ENCODE results near the gene SGCG.

The SGCG gene

GRCh38 chr13:23348262-23349127 lies 167.7 kb downstream of the SGCG start:
- Histone ChIP-seq H3K9ac (ENCODE audit: low read depth, low read length, poor library complexity, severe bottlenecking) (no peak overlapping the region), H3K79me2 (ENCODE audit: insufficient read depth, low read length) (no peaks in the 10 kb centered on the region; the same call in 1 of the 2 replicates), H3K36me3 (ENCODE audit: insufficient read depth, low read length) (peaks cover 40% of the 10 kb centered on the region; the same call in 1 of the 2 replicates)

GRCh38 chr13:23349161-23349897 lies 168.6 kb downstream of the SGCG start:
- Histone ChIP-seq H3K9ac (ENCODE audit: low read depth, low read length, poor library complexity, severe bottlenecking) (no peak overlapping the region), H4K20me1 (ENCODE audit: insufficient read depth, low read length, poor library complexity, severe bottlenecking) (peaks cover 6% of the 10 kb centered on the region), H3K4me3 (ENCODE audit: low read length, poor library complexity, severe bottlenecking) (no peak overlapping the region), H3F3A (ENCODE audit: low read depth) (no peaks in the 10 kb centered on the region), H3K9me2 (replicated peaks; ENCODE audit: low read depth, low read length) (no peaks in the 10 kb centered on the region), H3K4me1 (ENCODE audit: insufficient read depth, low read length, poor library complexity, severe bottlenecking) (peaks cover 4% of the 10 kb centered on the region), H3K79me2 (ENCODE audit: insufficient read depth, low read length) (no peaks in the 10 kb centered on the region; the same call in 1 of the 2 replicates), H3K27me3 (ENCODE audit: insufficient read depth, low read length, poor library complexity, severe bottlenecking) (no peaks in the 10 kb centered on the region), H3K4me2 (ENCODE audit: low read depth, low read length, poor library complexity, severe bottlenecking) (no peak overlapping the region), H3K9me3 (ENCODE audit: insufficient read depth, low read depth, low read length) (no peaks in the 10 kb centered on the region), H2AFZ (ENCODE audit: low read length) (no peak overlapping the region), H3K36me3 (ENCODE audit: insufficient read depth, low read length) (peaks cover 42% of the 10 kb centered on the region; the same call in 1 of the 2 replicates)
- no peak for TF ChIP-seq EZH2phosphoT487 (IDR thresholded peaks at IDR 0.05; ENCODE audit: borderline replicate concordance)
- no peak for TF ChIP-seq CTCF (conservative IDR thresholded peaks at IDR 0.05; ENCODE audit: low read length)

More at GRCh38 chr13:23348262-23349127, 167.7 kb downstream of the SGCG start:
- H3K27me3 ChIP-seq (ENCODE audit: insufficient read depth, low read length, poor library complexity, severe bottlenecking): no peaks in the 10 kb centered on the region
- no peak overlapping the region for H3K4me2 ChIP-seq (ENCODE audit: low read depth, low read length, poor library complexity, severe bottlenecking)
- no peaks in the 10 kb centered on the region for H3K9me2 ChIP-seq (replicated peaks; ENCODE audit: low read depth, low read length)
- no peak overlapping the region for H3K4me3 ChIP-seq (ENCODE audit: low read length, poor library complexity, severe bottlenecking)
- H4K20me1 ChIP-seq (ENCODE audit: insufficient read depth, low read length, poor library complexity, severe bottlenecking): peaks cover 6% of the 10 kb centered on the region
- no peaks in the 10 kb centered on the region for H3K9me3 ChIP-seq (ENCODE audit: insufficient read depth, low read depth, low read length)
- H2AFZ ChIP-seq (ENCODE audit: low read length): no peak overlapping the region
- TF ChIP-seq CTCF (conservative IDR thresholded peaks at IDR 0.05; ENCODE audit: low read length): no peak
- no peak for TF ChIP-seq EZH2phosphoT487 (IDR thresholded peaks at IDR 0.05; ENCODE audit: borderline replicate concordance)
- H3K4me1 ChIP-seq (ENCODE audit: insufficient read depth, low read length, poor library complexity, severe bottlenecking): peaks cover 4% of the 10 kb centered on the region
- H3F3A ChIP-seq (ENCODE audit: low read depth): no peaks in the 10 kb centered on the region

- H3K36me3 ChIP-seq (ENCODE audit: insufficient read depth, low read length): peaks cover 49% of the 10 kb centered on the region; the same call in 1 of the 2 replicates
- H3K4me3 ChIP-seq (ENCODE audit: low read length, poor library complexity, severe bottlenecking): no peak overlapping the region
- peaks cover under 1% of the 10 kb centered on the region for H4K20me1 ChIP-seq (ENCODE audit: insufficient read depth, low read length, poor library complexity, severe bottlenecking)
- no peaks in the 10 kb centered on the region; the same call in 1 of the 2 replicates for H3K79me2 ChIP-seq (ENCODE audit: insufficient read depth, low read length)
- H2AFZ ChIP-seq (ENCODE audit: low read length): no peak overlapping the region
- TF ChIP-seq CTCF (conservative IDR thresholded peaks at IDR 0.05; ENCODE audit: low read length) (no peak), EZH2phosphoT487 (IDR thresholded peaks at IDR 0.05; ENCODE audit: borderline replicate concordance) (no peak)
- no peaks in the 10 kb centered on the region for H3K9me3 ChIP-seq (ENCODE audit: insufficient read depth, low read depth, low read length)
- H3K9ac ChIP-seq (ENCODE audit: low read depth, low read length, poor library complexity, severe bottlenecking): no peak overlapping the region
- no peak overlapping the region for H3K4me2 ChIP-seq (ENCODE audit: low read depth, low read length, poor library complexity, severe bottlenecking)
- no peaks in the 10 kb centered on the region for H3F3A ChIP-seq (ENCODE audit: low read depth)
- no peaks in the 10 kb centered on the region for H3K27me3 ChIP-seq (ENCODE audit: insufficient read depth, low read length, poor library complexity, severe bottlenecking)
- H3K9me2 ChIP-seq (replicated peaks; ENCODE audit: low read depth, low read length): no peaks in the 10 kb centered on the region
- H3K4me1 ChIP-seq (ENCODE audit: insufficient read depth, low read length, poor library complexity, severe bottlenecking): peaks cover 4% of the 10 kb centered on the region
Measured at GRCh38 chr13:23350009-23350408, 169.2 kb downstream of the SGCG start.

Measured in Loucy (cell line).